ENCODE measurements around the gene HAT1.
"Not testable (repeated sequence)": the region's sequence is repeated elsewhere in the genome, so short reads cannot be mapped to it uniquely, and the experiment has no call there.

Gene HAT1

GRCh38 chr2:171894612-171894947 is 27.7 kb upstream of the HAT1 start:
- DNase-seq (ENCODE audit: low read depth) = no peak
- TF ChIP-seq, protein P1, sequence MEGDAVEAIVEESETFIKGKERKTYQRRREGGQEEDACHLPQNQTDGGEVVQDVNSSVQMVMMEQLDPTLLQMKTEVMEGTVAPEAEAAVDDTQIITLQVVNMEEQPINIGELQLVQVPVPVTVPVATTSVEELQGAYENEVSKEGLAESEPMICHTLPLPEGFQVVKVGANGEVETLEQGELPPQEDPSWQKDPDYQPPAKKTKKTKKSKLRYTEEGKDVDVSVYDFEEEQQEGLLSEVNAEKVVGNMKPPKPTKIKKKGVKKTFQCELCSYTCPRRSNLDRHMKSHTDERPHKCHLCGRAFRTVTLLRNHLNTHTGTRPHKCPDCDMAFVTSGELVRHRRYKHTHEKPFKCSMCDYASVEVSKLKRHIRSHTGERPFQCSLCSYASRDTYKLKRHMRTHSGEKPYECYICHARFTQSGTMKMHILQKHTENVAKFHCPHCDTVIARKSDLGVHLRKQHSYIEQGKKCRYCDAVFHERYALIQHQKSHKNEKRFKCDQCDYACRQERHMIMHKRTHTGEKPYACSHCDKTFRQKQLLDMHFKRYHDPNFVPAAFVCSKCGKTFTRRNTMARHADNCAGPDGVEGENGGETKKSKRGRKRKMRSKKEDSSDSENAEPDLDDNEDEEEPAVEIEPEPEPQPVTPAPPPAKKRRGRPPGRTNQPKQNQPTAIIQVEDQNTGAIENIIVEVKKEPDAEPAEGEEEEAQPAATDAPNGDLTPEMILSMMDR (conservative IDR thresholded peaks at IDR 0.05; ENCODE audit: low read length) = no peak

GRCh38 chr2:171895786-171896185 is 26.5 kb upstream of the HAT1 start:
- peak; percentile 56 for DNase-seq (ENCODE audit: low read depth)
- TF ChIP-seq, protein P1 (conservative IDR thresholded peaks at IDR 0.05; ENCODE audit: low read length) = no peak
- H3K4me3 ChIP-seq (ENCODE audit: low read length) = no peak overlapping the region

More at GRCh38 chr2:171894612-171894947, 27.7 kb upstream of the HAT1 start:
- H3K4me3 ChIP-seq (ENCODE audit: low read length) = peak overlapping the region; percentile 91

GRCh38 chr2:171899623-171900282 is 22.5 kb upstream of the HAT1 start:
- not testable (repeated sequence) for H3K4me3 ChIP-seq (ENCODE audit: low read length); DNase-seq (ENCODE audit: low read depth)

DNA sequence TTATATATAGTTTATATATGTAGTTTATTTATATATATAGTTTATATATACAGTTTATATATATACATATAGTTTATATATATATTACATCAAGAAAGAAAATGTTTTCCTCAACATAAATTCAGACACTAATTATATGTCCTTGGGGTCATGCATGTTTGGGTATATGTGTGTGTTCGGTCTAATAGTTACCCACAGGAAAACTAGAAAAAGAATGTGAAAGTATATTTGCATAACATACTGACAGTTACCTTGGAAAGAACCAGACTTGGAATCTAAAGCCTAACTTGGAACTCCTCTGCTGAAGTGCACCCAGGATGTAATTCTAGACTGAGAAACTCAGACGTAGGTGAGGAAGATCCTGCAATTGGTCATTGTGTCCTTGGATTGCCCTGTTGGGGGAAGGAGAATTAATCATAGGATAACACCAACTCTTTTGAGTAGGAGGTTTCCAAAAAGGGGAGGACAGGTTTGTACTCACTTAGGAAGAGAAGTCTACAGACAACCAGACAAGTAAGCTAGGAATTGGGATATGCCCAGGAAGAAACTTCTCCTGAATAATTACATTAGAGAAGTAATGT is 19.3 kb upstream of the HAT1 start:
- no peak overlapping the region for H3K4me3 ChIP-seq (ENCODE audit: low read length)
- DNase-seq (ENCODE audit: low read depth) = no peak
- TF ChIP-seq, protein P1 (conservative IDR thresholded peaks at IDR 0.05; ENCODE audit: low read length) = no peak

- no peak for DNase-seq (ENCODE audit: low read depth)
- TF ChIP-seq, protein P1 (conservative IDR thresholded peaks at IDR 0.05; ENCODE audit: low read length) = no peak
- H3K4me3 ChIP-seq (ENCODE audit: low read length) = no peak overlapping the region
These were observed 14.0 kb upstream of the HAT1 start for GRCh38 chr2:171908235-171908634.

DNA sequence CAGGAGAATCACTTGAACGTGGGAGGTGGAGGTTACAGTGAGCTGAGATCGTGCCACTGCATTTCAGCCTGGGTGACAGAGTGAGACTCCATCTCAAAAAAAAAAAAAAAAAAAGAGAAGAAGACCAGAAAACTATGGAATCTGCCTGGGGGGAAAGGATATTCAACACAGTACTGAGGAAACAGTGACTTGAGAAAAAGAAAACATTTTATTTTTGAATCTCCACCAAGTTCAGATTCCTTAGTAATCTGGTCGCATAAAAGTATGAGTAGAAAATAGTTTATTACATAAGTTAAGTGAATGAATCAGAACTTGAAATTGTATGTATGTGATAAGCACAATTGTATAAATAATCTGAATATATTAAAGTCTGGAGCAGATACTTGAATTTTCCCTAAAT is 13.0 kb upstream of the HAT1 start:
- H3K4me3 ChIP-seq (ENCODE audit: low read length) = no peak overlapping the region
- DNase-seq (ENCODE audit: low read depth) = no peak
- TF ChIP-seq, protein P1 (conservative IDR thresholded peaks at IDR 0.05; ENCODE audit: low read length) = no peak

DNA sequence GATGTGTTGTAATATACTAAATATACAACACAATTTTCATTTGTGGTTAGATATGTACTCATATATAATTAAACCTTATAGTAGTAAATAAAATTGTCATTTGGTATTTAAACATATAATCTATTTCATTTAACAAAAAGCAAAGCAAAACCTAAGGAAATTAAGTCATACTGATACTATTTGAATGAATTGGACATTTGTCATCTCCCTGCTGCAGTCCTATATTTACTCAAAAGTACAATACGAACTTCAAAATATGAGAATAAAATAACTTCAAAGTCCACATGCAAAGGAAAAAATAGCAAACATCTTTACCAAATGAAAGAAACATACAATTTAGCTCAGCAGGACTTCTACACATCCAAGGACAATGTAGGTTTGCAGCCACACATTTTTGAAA is 11.8 kb upstream of the HAT1 start:
- TF ChIP-seq, protein P1 (conservative IDR thresholded peaks at IDR 0.05; ENCODE audit: low read length) = no peak
- DNase-seq (ENCODE audit: low read depth) = no peak
- no peak overlapping the region for H3K4me3 ChIP-seq (ENCODE audit: low read length)
